HT-29 (cell line): Measurements from ENCODE around the gene MYH16. TPM values are rescaled to one million over a fixed set of nuclear protein-coding genes. Genes with fewer than 3 reads are reported as not detected.
"Not testable (repeated sequence)": the region's sequence is repeated elsewhere in the genome, so short reads cannot be mapped to it uniquely, and the experiment has no call there.

ENCODE experiments used
- DNase-seq: peaks from one replicate; pipeline ENCODE4 v3.0.0-alpha.2; 2015; ENCODE audit warnings: low spot score
- total RNA-seq: library from RNA; depleted of rRNA; stranded (reverse); fragments of >200 nt; shearing (Covaris generic); gene quantifications from 2 replicates; pipeline ENCODE4 v1.2.3, GENCODE V29; 2014; rRNA removed

The MYH16 gene
- 0.05 TPM in 1 of 2 replicates, not detected in the other for total RNA-seq

DNA sequence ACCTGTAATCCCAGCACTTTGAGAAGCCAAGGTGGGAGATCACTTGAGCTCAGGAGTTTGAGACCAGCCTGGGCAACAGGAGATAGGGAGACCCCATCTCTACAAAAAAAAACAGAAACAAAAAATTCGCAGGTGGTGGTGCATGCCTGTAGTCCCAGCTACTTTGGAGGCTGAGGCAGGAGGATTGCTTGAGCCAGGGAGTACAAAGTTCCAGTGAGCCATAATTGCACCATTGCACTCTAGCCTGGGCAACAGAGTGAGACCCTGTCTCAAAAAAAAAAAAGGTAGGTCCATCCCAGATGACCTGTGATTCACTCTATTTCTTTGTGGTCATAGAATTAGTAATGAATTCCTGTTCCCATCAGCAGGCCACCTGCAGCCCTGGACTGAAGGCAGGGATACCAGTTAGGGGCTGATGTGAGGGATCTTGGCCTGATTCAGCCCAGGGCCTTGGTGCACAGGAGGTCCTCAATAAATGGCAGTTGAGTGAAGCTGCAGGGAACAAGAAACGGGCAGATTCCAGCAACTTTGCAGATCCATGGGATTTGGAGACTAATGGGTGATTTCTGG is at the start of gene MYH16:
TSS of gene MYH16 (plus strand) at position 364 of the 570 bp plus-strand sequence.
- no peak for DNase-seq

GRCh38 chr7:99224263-99224898 is 48.3 kb upstream of the MYH16 start:
- DNase-seq: peak; percentile 90

DNA sequence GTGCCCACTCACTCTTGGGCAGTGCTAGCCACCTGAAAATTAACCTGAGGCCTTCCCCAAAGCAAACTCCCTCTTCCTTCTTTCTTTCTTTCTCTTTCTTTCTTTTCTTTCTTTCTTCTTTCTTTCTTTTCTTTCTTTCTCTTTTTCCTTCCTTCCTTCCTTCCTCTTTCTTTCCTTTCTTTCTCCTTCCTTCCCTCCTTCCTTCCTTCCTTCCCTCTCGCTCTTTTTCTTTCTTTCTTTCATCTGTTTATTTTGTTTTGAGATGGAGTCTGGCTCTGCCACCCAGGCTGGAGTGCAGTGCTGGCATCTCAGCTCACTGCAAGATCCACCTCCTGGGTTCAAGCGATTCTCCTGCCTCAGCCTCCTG is 47.8 kb upstream of the MYH16 start:
- no peak for DNase-seq

DNA sequence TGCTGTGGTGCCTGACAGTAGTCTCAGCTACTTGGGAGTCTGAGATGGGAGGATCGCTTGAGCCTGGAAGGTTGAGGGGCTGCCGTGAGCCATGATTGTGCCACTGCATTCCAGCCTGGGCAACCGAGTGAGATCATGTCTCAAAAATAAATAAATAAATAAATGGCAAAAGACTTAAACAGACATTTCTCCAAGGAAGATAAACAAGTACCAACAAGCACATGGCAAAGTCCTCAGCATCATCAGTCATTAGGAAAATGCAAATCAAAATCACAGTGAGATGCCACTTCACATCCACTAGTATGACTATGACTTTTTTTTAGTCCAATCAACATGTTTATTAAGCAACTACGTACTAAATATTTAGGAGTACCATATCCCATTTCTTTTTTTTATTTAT is 43.4 kb upstream of the MYH16 start:
- DNase-seq: peak; percentile 22

DNA sequence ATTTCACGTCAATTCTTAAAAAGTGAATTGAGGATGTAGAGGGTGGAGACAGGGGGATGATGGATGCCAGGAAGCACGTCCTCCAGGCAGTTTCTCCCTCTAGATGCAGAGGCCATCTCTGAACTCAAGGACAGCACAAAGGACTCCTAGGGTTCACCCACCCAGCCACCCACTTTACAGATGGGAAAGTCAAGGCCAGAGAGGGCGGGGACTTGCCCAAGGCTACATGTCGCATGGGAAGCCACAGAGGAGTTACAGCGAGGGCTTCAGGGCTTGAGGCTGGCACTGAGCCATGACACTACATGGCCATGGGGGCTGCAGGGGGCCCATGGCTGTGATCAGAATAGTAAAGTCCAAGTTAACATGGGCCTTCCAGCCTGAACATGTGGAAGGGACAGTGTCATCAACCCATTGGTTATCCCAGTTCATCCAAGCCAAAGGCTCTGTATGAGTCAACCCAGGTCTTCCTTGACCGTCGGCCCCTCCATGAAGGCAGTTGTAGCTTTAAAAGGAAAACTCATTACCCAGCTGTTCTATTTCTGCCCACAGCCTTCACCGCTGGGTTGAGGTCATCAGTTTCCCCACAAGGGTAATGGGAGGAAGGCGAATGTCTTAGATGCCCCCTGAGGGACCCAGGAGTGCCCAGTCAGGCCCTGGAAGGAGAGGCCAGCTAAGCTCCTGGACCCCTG is 40.4 kb upstream of the MYH16 start:
- no peak for DNase-seq

GRCh38 chr7:99232955-99233354 is 39.7 kb upstream of the MYH16 start:
- not testable (repeated sequence) for DNase-seq

- DNase-seq: no peak
Observed at GRCh38 chr7:99234185-99234584, 38.5 kb upstream of the MYH16 start.

DNA sequence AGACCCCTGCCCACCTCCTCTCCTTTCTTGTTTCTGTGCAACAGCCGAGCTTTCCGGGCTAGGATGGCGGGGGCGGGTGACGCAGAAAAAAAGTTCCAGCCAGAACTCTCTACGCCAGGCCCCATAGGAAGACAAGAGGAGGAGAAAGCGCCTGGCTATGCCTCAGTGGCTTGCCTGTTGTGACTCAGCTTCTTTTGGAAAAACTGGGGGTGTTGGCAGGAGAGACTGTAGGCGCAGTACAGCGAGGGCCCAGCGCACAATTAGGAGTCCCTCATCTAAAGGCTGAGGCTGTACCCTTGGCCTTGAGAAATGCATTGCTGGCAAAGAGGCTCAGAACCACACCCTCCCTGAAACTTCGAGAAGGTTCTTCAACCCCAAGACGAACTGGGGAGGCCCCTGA is 36.7 kb upstream of the MYH16 start:
- DNase-seq: no peak

DNA sequence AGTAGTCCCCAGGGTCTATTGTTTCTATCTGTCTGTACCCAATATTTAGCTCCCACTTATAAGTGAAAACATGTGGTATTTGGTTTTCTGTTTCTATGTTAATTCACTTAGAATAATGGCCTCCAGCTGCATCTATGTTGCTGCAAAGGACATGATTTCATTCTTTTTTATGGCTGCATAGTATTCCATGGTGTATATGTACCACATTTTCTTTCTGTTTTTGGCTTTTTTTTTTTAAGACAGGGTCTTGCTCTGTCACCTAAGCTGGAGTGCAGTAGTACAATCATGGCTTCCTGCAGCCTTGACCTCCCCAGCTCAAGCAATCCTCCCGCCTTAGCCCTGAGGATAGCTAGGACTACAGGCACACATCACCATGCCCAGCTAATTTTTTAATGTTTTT is 34.8 kb upstream of the MYH16 start:
- DNase-seq: not testable (repeated sequence)

GRCh38 chr7:99238558-99239341 is 33.9 kb upstream of the MYH16 start:
- no peak for DNase-seq

DNA sequence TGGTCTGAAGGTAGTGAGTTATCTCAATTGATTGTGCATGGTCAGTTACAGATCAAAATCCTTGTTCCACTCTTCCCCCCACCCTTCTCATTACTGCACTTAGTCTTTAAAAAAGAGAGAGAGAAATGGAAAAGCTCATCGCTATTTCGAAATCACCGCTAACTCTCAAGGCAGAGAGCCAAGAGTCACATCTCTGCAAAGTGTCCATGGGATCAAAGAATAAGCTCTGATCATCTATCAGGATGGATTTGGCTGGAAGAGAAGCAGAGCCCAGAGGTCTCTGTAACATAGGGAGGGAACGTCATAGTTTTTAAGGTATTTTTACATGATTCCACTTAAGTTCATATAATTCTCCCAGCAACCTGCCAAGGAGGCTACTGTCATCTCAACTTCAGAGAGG is 30.0 kb upstream of the MYH16 start:
- DNase-seq: no peak

GRCh38 chr7:99243751-99244337 is 28.8 kb upstream of the MYH16 start:
- no peak for DNase-seq

GRCh38 chr7:99244939-99245338 is 27.7 kb upstream of the MYH16 start:
- DNase-seq: no peak

- no peak for DNase-seq
Observed at GRCh38 chr7:99248391-99249095, 24.1 kb upstream of the MYH16 start.

- DNase-seq: no peak
Observed at GRCh38 chr7:99249985-99250575, 22.6 kb upstream of the MYH16 start.

GRCh38 chr7:99252166-99252895 is 20.3 kb upstream of the MYH16 start:
- DNase-seq: no peak

DNA sequence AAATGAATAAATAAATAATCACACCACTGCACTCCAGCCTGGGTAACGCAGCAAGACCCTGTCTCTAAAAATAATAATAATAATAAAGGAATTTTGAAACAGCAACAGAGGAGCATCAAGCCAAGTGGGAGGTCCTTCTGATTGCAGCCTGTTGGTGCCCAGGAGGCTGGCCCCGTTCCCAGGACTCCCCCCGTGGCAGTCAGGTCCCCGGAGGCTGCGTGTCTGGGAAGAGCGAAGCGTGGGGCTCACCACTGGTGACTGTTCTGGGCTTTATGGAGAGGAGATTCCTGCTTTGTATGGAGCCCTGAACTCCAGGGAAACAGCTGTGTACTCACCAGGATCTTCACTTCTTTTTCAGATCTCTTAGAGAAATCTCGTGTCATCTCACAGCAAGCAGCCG is 19.3 kb upstream of the MYH16 start:
- no peak for DNase-seq

- DNase-seq: no peak
Observed at GRCh38 chr7:99254390-99254789, 18.2 kb upstream of the MYH16 start.

GRCh38 chr7:99255463-99255862 is 17.2 kb upstream of the MYH16 start:
- no peak for DNase-seq

- DNase-seq: no peak
Observed at GRCh38 chr7:99257065-99257464, 15.6 kb upstream of the MYH16 start.
